ENCODE results near the gene BACH2. TPM values are rescaled to one million over a fixed set of nuclear protein-coding genes. Genes with fewer than 3 reads are reported as not detected.

The BACH2 gene
- total RNA-seq, 1 experiment from 2014 or later = 0.77 TPM

- in situ Hi-C loops (cut with HindIII; ENCODE audit: low pct_unique_long_range_greater_than_20kb, low sequenced_read_pairs) = no loop called here
- DNase-seq (ENCODE audit: low read depth, low spot score) = no peak
Observed at GRCh38 chr6:90203672-90204071, 93.0 kb downstream of the BACH2 start.

GRCh38 chr6:90202156-90202555 is 94.5 kb downstream of the BACH2 start:
- in situ Hi-C loops (cut with HindIII; ENCODE audit: low pct_unique_long_range_greater_than_20kb, low sequenced_read_pairs) = no loop called here
- DNase-seq (ENCODE audit: low read depth, low spot score) = no peak

GRCh38 chr6:90199900-90200299 is 96.7 kb downstream of the BACH2 start:
- DNase-seq (ENCODE audit: low read depth, low spot score) = no peak
- in situ Hi-C loops (cut with HindIII; ENCODE audit: low pct_unique_long_range_greater_than_20kb, low sequenced_read_pairs) = no loop called here

GRCh38 chr6:90198758-90199425 is 97.8 kb downstream of the BACH2 start:
- no peak for DNase-seq (ENCODE audit: low read depth, low spot score)

GRCh38 chr6:90197854-90198496 is 98.7 kb downstream of the BACH2 start:
- in situ Hi-C loops (cut with HindIII; ENCODE audit: low pct_unique_long_range_greater_than_20kb, low sequenced_read_pairs) = no loop called here
- DNase-seq (ENCODE audit: low read depth, low spot score) = no peak

More at GRCh38 chr6:90198758-90199425, 97.8 kb downstream of the BACH2 start:
- in situ Hi-C loops (cut with HindIII; ENCODE audit: low pct_unique_long_range_greater_than_20kb, low sequenced_read_pairs) = no loop called here

GRCh38 chr6:90195094-90195829 is 101.4 kb downstream of the BACH2 start:
- in situ Hi-C loops (cut with HindIII; ENCODE audit: low pct_unique_long_range_greater_than_20kb, low sequenced_read_pairs) = no loop called here
- no peak for DNase-seq (ENCODE audit: low read depth, low spot score)

GRCh38 chr6:90194371-90194841 is 102.2 kb downstream of the BACH2 start:
- in situ Hi-C loops (cut with HindIII; ENCODE audit: low pct_unique_long_range_greater_than_20kb, low sequenced_read_pairs) = no loop called here
- no peak for DNase-seq (ENCODE audit: low read depth, low spot score)

- no peak for DNase-seq (ENCODE audit: low read depth, low spot score)
- in situ Hi-C loops (cut with HindIII; ENCODE audit: low pct_unique_long_range_greater_than_20kb, low sequenced_read_pairs) = no loop called here
Observed at GRCh38 chr6:90193359-90193758, 103.3 kb downstream of the BACH2 start.

GRCh38 chr6:90192857-90193256 is 103.8 kb downstream of the BACH2 start:
- in situ Hi-C loops (cut with HindIII; ENCODE audit: low pct_unique_long_range_greater_than_20kb, low sequenced_read_pairs) = no loop called here
- DNase-seq (ENCODE audit: low read depth, low spot score) = no peak

GRCh38 chr6:90190752-90191395 is 105.8 kb downstream of the BACH2 start:
- DNase-seq (ENCODE audit: low read depth, low spot score) = no peak
- in situ Hi-C loops (cut with HindIII; ENCODE audit: low pct_unique_long_range_greater_than_20kb, low sequenced_read_pairs) = no loop called here

- no peak for DNase-seq (ENCODE audit: low read depth, low spot score)
- in situ Hi-C loops (cut with HindIII; ENCODE audit: low pct_unique_long_range_greater_than_20kb, low sequenced_read_pairs) = no loop called here
Observed at GRCh38 chr6:90190131-90190530, 106.5 kb downstream of the BACH2 start.

GRCh38 chr6:90187437-90188121 is 109.1 kb downstream of the BACH2 start:
- no peak for DNase-seq (ENCODE audit: low read depth, low spot score)
- in situ Hi-C loops (cut with HindIII; ENCODE audit: low pct_unique_long_range_greater_than_20kb, low sequenced_read_pairs) = no loop called here

GRCh38 chr6:90186637-90187371 is 109.8 kb downstream of the BACH2 start:
- in situ Hi-C loops (cut with HindIII; ENCODE audit: low pct_unique_long_range_greater_than_20kb, low sequenced_read_pairs) = no loop called here

GRCh38 chr6:90186026-90186425 is 110.6 kb downstream of the BACH2 start:
- in situ Hi-C loops (cut with HindIII; ENCODE audit: low pct_unique_long_range_greater_than_20kb, low sequenced_read_pairs) = no loop called here
- no peak for DNase-seq (ENCODE audit: low read depth, low spot score)

More at GRCh38 chr6:90186637-90187371, 109.8 kb downstream of the BACH2 start:
- DNase-seq (ENCODE audit: low read depth, low spot score) = no peak

GRCh38 chr6:90184334-90185298 is 112.0 kb downstream of the BACH2 start:
- in situ Hi-C loops (cut with HindIII; ENCODE audit: low pct_unique_long_range_greater_than_20kb, low sequenced_read_pairs) = no loop called here

More at GRCh38 chr6:90184334-90185298, 112.0 kb downstream of the BACH2 start:
- DNase-seq (ENCODE audit: low read depth, low spot score) = no peak

All from SK-MEL-5 (cell line).